BE2C (cell line): ENCODE results near the gene ATXN7L2.

ENCODE experiments used
- DNase-seq: peaks from one replicate; pipeline ENCODE4 v3.0.0-alpha.2; 2020
- H3K27me3 ChIP-seq: fragments of 250-450 bp; sonication (Bioruptor Pico); 2 replicates; pipeline ENCODE4 v1.5.1; 2020; ENCODE audit warnings: mild to moderate bottlenecking
- H3K36me3 ChIP-seq: fragments of 250-450 bp; sonication (Bioruptor Pico); 2 replicates; pipeline ENCODE4 v1.5.1; 2020; ENCODE audit warnings: mild to moderate bottlenecking
- H3K4me1 ChIP-seq: fragments of 250-450 bp; sonication (Bioruptor Pico); 2 replicates; pipeline ENCODE4 v1.5.1; 2020
- H3K4me3 ChIP-seq: 2 replicates; pipeline ENCODE4 v1.5.1; 2011; ENCODE audit warnings: low read depth, low read length
- H3K9me3 ChIP-seq: fragments of 250-450 bp; sonication (Bioruptor Pico); 2 replicates; pipeline ENCODE4 v1.5.1; 2020
- CTCF ChIP-seq: IDR thresholded peaks from 2 replicates; pipeline ENCODE4 v1.5.1; 2012; ENCODE audit warnings: mild to moderate bottlenecking, low read depth, low read length

The ATXN7L2 gene

GRCh38 chr1:109487261-109487660, 3.6 kb downstream of the ATXN7L2 start:
- DNase-seq = no peak
- Histone ChIP-seq H3K36me3 (peaks cover 21% of the 10 kb centered on the region), H3K4me1 (no peaks in the 10 kb centered on the region), H3K4me3 (no peak overlapping the region), H3K27me3 (no peaks in the 10 kb centered on the region), H3K9me3 (no peaks in the 10 kb centered on the region)
- no peak for TF ChIP-seq CTCF

- Histone ChIP-seq H3K4me3 (no peak overlapping the region), H3K9me3 (no peaks in the 10 kb centered on the region), H3K27me3 (no peaks in the 10 kb centered on the region), H3K4me1 (no peaks in the 10 kb centered on the region), H3K36me3 (peaks cover 21% of the 10 kb centered on the region)
- TF ChIP-seq CTCF = peak; percentile 13; the same call in 1 of the 2 replicates
- no peak for DNase-seq
Measured at GRCh38 chr1:109488201-109488600, 4.5 kb downstream of the ATXN7L2 start.

GRCh38 chr1:109488696-109489095, 5.0 kb downstream of the ATXN7L2 start:
- no peak for TF ChIP-seq CTCF
- Histone ChIP-seq H3K27me3 (no peaks in the 10 kb centered on the region), H3K4me1 (no peaks in the 10 kb centered on the region), H3K36me3 (peaks cover 21% of the 10 kb centered on the region), H3K9me3 (no peaks in the 10 kb centered on the region), H3K4me3 (no peak overlapping the region)
- DNase-seq = no peak

GRCh38 chr1:109490029-109490933, 6.6 kb downstream of the ATXN7L2 start:
- Histone ChIP-seq H3K4me3 (no peak overlapping the region), H3K4me1 (no peaks in the 10 kb centered on the region; the same call in 1 of the 2 replicates), H3K36me3 (peaks cover 21% of the 10 kb centered on the region), H3K9me3 (no peaks in the 10 kb centered on the region), H3K27me3 (no peaks in the 10 kb centered on the region)
- peak; percentile 92 for TF ChIP-seq CTCF
- peak; percentile 78 for DNase-seq

GRCh38 chr1:109490934-109491302, 7.2 kb downstream of the ATXN7L2 start:
- no peaks in the 10 kb centered on the region; the same call in 1 of the 2 replicates for H3K4me1 ChIP-seq
- no peaks in the 10 kb centered on the region for H3K9me3 ChIP-seq
- H3K36me3 ChIP-seq = peaks cover 21% of the 10 kb centered on the region
- H3K27me3 ChIP-seq = no peaks in the 10 kb centered on the region
- TF ChIP-seq CTCF = no peak
- DNase-seq = no peak
- H3K4me3 ChIP-seq = no peak overlapping the region

- DNase-seq = no peak
- H3K27me3 ChIP-seq = no peaks in the 10 kb centered on the region
- H3K36me3 ChIP-seq = peaks cover 21% of the 10 kb centered on the region
- no peak overlapping the region for H3K4me3 ChIP-seq
- no peaks in the 10 kb centered on the region; the same call in 1 of the 2 replicates for H3K4me1 ChIP-seq
- no peaks in the 10 kb centered on the region for H3K9me3 ChIP-seq
- TF ChIP-seq CTCF = no peak
Measured at GRCh38 chr1:109491372-109491771, 7.7 kb downstream of the ATXN7L2 start.
